CD4-positive, CD25-positive, alpha-beta regulatory T cell (primary cell): ENCODE data around the gene TAAR1. TPM values are rescaled to one million over a fixed set of nuclear protein-coding genes. Genes with fewer than 3 reads are reported as not detected.
"Not testable (repeated sequence)": the region's sequence is repeated elsewhere in the genome, so short reads cannot be mapped to it uniquely, and the experiment has no call there.

Source experiments
- ATAC-seq, 2 donors: fragments of 150-1000 bp; cut with Tn5 transposase; one replicate each; pipeline ENCODE4 v1.10.0; 2021; ENCODE audit warnings: low read depth in 2 of 2, moderate number of reproducible peaks in 2 of 2, moderate library complexity in 1 of 2
- DNase-seq, 3 donors: peaks; one replicate each; pipeline versions ENCODE4 v3.0.0 to v3.0.0-alpha.2; 2012 to 2022; ENCODE audit warnings: mixed read lengths in 1 of 3
- H3K27ac ChIP-seq: one replicate; pipeline ENCODE4 v1.7.0; 2013; ENCODE audit warnings: mild to moderate bottlenecking, low read length; ENCODE audit not compliant: insufficient read depth, poor library complexity, severe bottlenecking
- H3K27me3 ChIP-seq: one replicate; pipeline ENCODE4 v1.7.0; 2013; ENCODE audit warnings: low read length; ENCODE audit not compliant: control insufficient read depth, insufficient read depth
- H3K36me3 ChIP-seq: one replicate; pipeline ENCODE4 v1.7.0; 2013; ENCODE audit warnings: mild to moderate bottlenecking, low read length, moderate library complexity; ENCODE audit not compliant: control insufficient read depth, insufficient read depth
- H3K4me1 ChIP-seq: 2 replicates; pipeline ENCODE4 v1.7.0; 2013; ENCODE audit warnings: mild to moderate bottlenecking, low read length; ENCODE audit not compliant: insufficient read depth, control insufficient read depth, poor library complexity, severe bottlenecking
- H3K4me3 ChIP-seq: one replicate; pipeline ENCODE4 v1.7.0; 2013; ENCODE audit warnings: low read depth, mild to moderate bottlenecking, low read length, moderate library complexity
- H3K9me3 ChIP-seq, 2 experiments: 1 replicate in 1 of 2; 2 replicates in 1 of 2; pipeline ENCODE4 v1.7.0; 2013; ENCODE audit warnings: low read length in 2 of 2, mild to moderate bottlenecking in 1 of 2, moderate library complexity in 1 of 2; ENCODE audit not compliant: control insufficient read depth in 2 of 2
- H3K27ac Mint-ChIP-seq, 3 donors: one replicate each; pipeline ENCODE4 v1.8.0; 2020 to 2022; ENCODE audit warnings: mild to moderate bottlenecking in 3 of 3, mixed read lengths in 3 of 3, moderate library complexity in 2 of 3
- H3K27me3 Mint-ChIP-seq: one replicate; pipeline ENCODE4 v1.8.0; 2022; ENCODE audit warnings: mild to moderate bottlenecking, mixed read lengths
- H3K36me3 Mint-ChIP-seq: one replicate; pipeline ENCODE4 v1.8.0; 2020; ENCODE audit warnings: mixed read lengths
- H3K4me1 Mint-ChIP-seq, 4 donors: one replicate each; pipeline ENCODE4 v1.8.0; 2020 to 2022; ENCODE audit warnings: mixed read lengths in 4 of 4, mild to moderate bottlenecking in 1 of 4
- H3K4me3 Mint-ChIP-seq, 4 donors: one replicate each; pipeline ENCODE4 v1.8.0; 2020 to 2022; ENCODE audit warnings: mild to moderate bottlenecking in 4 of 4, mixed read lengths in 4 of 4, moderate library complexity in 3 of 4
- H3K9me3 Mint-ChIP-seq, 7 donors: one replicate each; pipeline ENCODE4 v1.8.0; 2020 to 2022; ENCODE audit warnings: mixed read lengths in 7 of 7, mild to moderate bottlenecking in 3 of 7, moderate library complexity in 2 of 7
- polyA plus RNA-seq, 4 donors: library from polyadenylated mRNA; unstranded; fragments of 300-500 nt; fragmentation: Illumina TruSeq; gene quantifications; one replicate each; pipeline ENCODE4 v1.2.3, GENCODE V29; 2021
- total RNA-seq: library from RNA; stranded (reverse); gene quantifications from one replicate; pipeline ENCODE4 v1.2.3, GENCODE V29; 2022

Gene TAAR1
- total and polyA plus RNA-seq, 5 donors from 2014 or later, result not detected

GRCh38 chr6:132661906-132662305 is 2.9 kb upstream of the TAAR1 start:
- H3K4me1 ChIP-seq, result no peaks in the 10 kb centered on the region
- DNase-seq (no peak), ATAC-seq (no peak)
- H3K4me3 ChIP-seq, result no peak overlapping the region
- H3K9me3 ChIP-seq, result no peaks in the 10 kb centered on the region
- no peak overlapping the region for H3K27ac Mint-ChIP-seq
- peaks cover 0 to 2% (median 0%) of the 10 kb centered on the region in 7 donors for H3K9me3 Mint-ChIP-seq
- H3K36me3 ChIP-seq, result no peaks in the 10 kb centered on the region
- H3K4me1 Mint-ChIP-seq, result peaks cover 0 to 4% (median under 1%) of the 10 kb centered on the region in 4 donors
- H3K27me3 Mint-ChIP-seq, result peaks cover 8% of the 10 kb centered on the region
- no peak overlapping the region for H3K27ac ChIP-seq
- peaks cover 3% of the 10 kb centered on the region for H3K27me3 ChIP-seq
- no peaks in the 10 kb centered on the region for H3K36me3 Mint-ChIP-seq
- no peak overlapping the region for H3K4me3 Mint-ChIP-seq

- Histone ChIP-seq H3K9me3 (no peaks in the 10 kb centered on the region), H3K27ac (no peak overlapping the region), H3K36me3 (no peaks in the 10 kb centered on the region), H3K4me3 (no peak overlapping the region), H3K27me3 (no peaks in the 10 kb centered on the region), H3K4me1 (no peaks in the 10 kb centered on the region)
- no peak overlapping the region for H3K4me3 Mint-ChIP-seq
- ATAC-seq, result no peak
- H3K27ac Mint-ChIP-seq, result no peak overlapping the region
- no peaks in the 10 kb centered on the region for H3K9me3 Mint-ChIP-seq
- peaks cover 0 to 6% (median 3%) of the 10 kb centered on the region in 4 donors for H3K4me1 Mint-ChIP-seq
- no peaks in the 10 kb centered on the region for H3K36me3 Mint-ChIP-seq
- H3K27me3 Mint-ChIP-seq, result peaks cover 10% of the 10 kb centered on the region
- no peak for DNase-seq
These were observed 7.9 kb downstream of the TAAR1 start for GRCh38 chr6:132651062-132651461.

DNA sequence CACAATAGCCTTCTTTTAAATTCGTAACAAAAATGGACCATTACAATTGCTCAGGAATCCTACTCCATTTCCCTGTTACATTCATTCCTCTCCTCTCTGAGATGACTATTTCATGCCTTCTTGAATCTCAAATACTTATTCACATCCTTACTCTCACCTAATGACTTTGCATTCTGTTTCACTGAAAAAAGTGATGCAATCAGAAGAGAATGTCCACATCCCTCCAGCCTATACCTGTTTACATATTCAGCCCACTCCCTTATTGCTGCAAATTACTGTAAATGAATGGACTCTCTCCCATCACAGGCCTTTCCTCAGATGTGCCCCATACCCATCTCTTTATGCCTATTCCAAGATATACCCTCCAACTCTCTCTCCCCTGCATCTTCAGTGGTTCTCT is 8.6 kb downstream of the TAAR1 start:
- peaks cover 0 to 6% (median 3%) of the 10 kb centered on the region in 4 donors for H3K4me1 Mint-ChIP-seq
- H3K9me3 Mint-ChIP-seq, result no peaks in the 10 kb centered on the region
- ATAC-seq, result no peak

GRCh38 chr6:132648828-132649227 is 10.2 kb downstream of the TAAR1 start:
- H3K36me3 Mint-ChIP-seq, result no peaks in the 10 kb centered on the region
- H3K9me3 ChIP-seq, result no peaks in the 10 kb centered on the region
- no peak for ATAC-seq
- no peak overlapping the region for H3K4me3 Mint-ChIP-seq
- H3K27ac Mint-ChIP-seq, result no peak overlapping the region
- H3K36me3 ChIP-seq, result no peaks in the 10 kb centered on the region
- no peak overlapping the region for H3K27ac ChIP-seq
- H3K4me1 Mint-ChIP-seq, result peaks cover 0 to 6% (median 3%) of the 10 kb centered on the region in 4 donors
- H3K27me3 ChIP-seq, result peaks cover 3% of the 10 kb centered on the region
- H3K27me3 Mint-ChIP-seq, result peaks cover 2% of the 10 kb centered on the region
- H3K9me3 Mint-ChIP-seq, result no peaks in the 10 kb centered on the region
- no peaks in the 10 kb centered on the region for H3K4me1 ChIP-seq
- H3K4me3 ChIP-seq, result no peak overlapping the region
- DNase-seq, result no peak

More for the DNA sequence above, 8.6 kb downstream of the TAAR1 start:
- H3K4me3 ChIP-seq, result no peak overlapping the region
- Mint-ChIP-seq H3K27me3 (peaks cover 7% of the 10 kb centered on the region), H3K36me3 (no peaks in the 10 kb centered on the region), H3K27ac (no peak overlapping the region), H3K4me3 (no peak overlapping the region)
- H3K27ac ChIP-seq, result no peak overlapping the region
- no peaks in the 10 kb centered on the region for H3K4me1 ChIP-seq
- H3K27me3 ChIP-seq, result no peaks in the 10 kb centered on the region
- no peak for DNase-seq
- no peaks in the 10 kb centered on the region for H3K9me3 ChIP-seq
- no peaks in the 10 kb centered on the region for H3K36me3 ChIP-seq

DNA sequence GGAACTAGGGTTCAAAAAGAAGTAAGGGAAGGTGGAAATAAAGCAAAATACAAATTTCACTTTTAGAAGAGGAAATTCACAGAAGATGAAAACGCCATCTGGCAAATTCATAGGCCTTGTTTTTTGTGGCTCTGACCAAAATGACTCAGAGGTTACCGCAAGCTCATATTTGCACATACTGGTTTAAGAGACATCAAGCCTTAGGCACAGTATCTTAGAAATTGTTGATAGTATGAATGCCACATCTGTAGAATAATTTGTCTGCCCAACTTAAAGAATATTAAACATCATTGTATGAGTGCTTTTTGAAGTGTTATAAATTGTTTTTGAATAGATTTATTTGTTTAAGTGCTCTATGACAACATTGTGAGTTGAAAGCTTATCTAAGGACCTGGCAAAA is 10.6 kb downstream of the TAAR1 start:
- H3K9me3 ChIP-seq, result no peaks in the 10 kb centered on the region
- peak in 1 of 3 donors; percentile 59 for DNase-seq
- Mint-ChIP-seq H3K4me3 (no peak overlapping the region), H3K27me3 (no peaks in the 10 kb centered on the region), H3K4me1 (peaks cover 0 to 6% (median 3%) of the 10 kb centered on the region in 4 donors), H3K9me3 (no peaks in the 10 kb centered on the region), H3K36me3 (no peaks in the 10 kb centered on the region), H3K27ac (no peak overlapping the region)
- peak; percentile 45 to 60 for ATAC-seq
- H3K27me3 ChIP-seq, result peaks cover 3% of the 10 kb centered on the region
- no peaks in the 10 kb centered on the region for H3K4me1 ChIP-seq
- H3K36me3 ChIP-seq, result no peaks in the 10 kb centered on the region
- H3K27ac ChIP-seq, result no peak overlapping the region
- H3K4me3 ChIP-seq, result no peak overlapping the region

DNA sequence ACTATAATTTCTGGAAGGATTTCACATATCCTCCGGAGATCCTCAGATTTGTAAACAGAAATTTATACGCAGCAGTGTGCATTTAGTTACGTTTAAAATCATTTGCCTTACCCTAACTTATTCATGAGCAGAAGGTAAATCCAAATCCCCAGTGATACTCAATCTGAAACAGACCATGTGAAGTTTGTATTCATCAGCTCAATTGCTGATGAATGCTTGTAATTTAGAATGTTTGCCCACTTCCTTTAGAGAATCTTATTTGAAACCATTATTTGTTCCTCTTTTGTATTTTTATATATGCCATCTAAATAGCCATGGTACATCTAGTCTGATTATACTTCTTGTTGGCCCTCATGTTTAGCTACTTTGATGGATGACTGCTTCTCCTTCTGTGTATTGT is 15.4 kb downstream of the TAAR1 start:
- Histone ChIP-seq H3K9me3 (no peaks in the 10 kb centered on the region), H3K4me1 (no peaks in the 10 kb centered on the region)
- no peak overlapping the region for H3K4me3 Mint-ChIP-seq

DNA sequence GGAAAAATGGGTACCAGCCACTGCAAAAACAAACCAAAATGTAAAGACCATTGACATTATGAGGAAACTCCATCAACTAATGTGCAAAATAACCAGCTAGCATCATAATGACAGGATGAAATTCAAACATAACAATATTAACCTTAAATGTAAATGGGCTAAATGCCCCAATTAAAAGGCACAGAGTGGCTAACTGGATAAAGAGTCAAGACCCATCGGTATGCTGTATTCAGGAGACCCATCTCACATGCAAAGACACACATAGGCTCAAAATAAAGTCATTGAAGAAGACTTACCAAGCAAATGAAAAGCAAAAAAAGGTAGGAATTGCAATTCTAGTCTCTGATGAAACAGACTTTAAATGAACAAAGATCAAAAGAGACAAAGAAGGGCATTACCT is 21.8 kb downstream of the TAAR1 start:
- H3K4me1 Mint-ChIP-seq, H3K27me3 ChIP-seq, H3K4me3 Mint-ChIP-seq, H3K9me3 Mint-ChIP-seq, H3K27ac Mint-ChIP-seq, H3K36me3 Mint-ChIP-seq, H3K4me1 ChIP-seq, H3K4me3 ChIP-seq, H3K27ac ChIP-seq, ATAC-seq, H3K36me3 ChIP-seq, DNase-seq, H3K9me3 ChIP-seq: not testable (repeated sequence)
- peaks cover 40% of the 10 kb centered on the region for H3K27me3 Mint-ChIP-seq

More for the DNA sequence above, 15.4 kb downstream of the TAAR1 start:
- Mint-ChIP-seq H3K27me3 (peaks cover 9% of the 10 kb centered on the region), H3K4me1 (peaks cover 0 to 10% (median 2%) of the 10 kb centered on the region in 4 donors), H3K27ac (no peak overlapping the region), H3K36me3 (no peaks in the 10 kb centered on the region), H3K9me3 (peaks cover 0 to 3% (median 0%) of the 10 kb centered on the region in 7 donors)
- ATAC-seq (no peak), DNase-seq (no peak)
- Histone ChIP-seq H3K4me3 (no peak overlapping the region), H3K36me3 (no peaks in the 10 kb centered on the region), H3K27me3 (peaks cover 3% of the 10 kb centered on the region), H3K27ac (no peak overlapping the region)

- not testable (repeated sequence) for DNase-seq, H3K9me3 Mint-ChIP-seq, H3K4me3 ChIP-seq, H3K4me3 Mint-ChIP-seq, H3K36me3 ChIP-seq, H3K27ac Mint-ChIP-seq, H3K36me3 Mint-ChIP-seq, H3K27me3 ChIP-seq, ATAC-seq, H3K4me1 Mint-ChIP-seq, H3K9me3 ChIP-seq, H3K4me1 ChIP-seq, H3K27ac ChIP-seq
- H3K27me3 Mint-ChIP-seq, result peaks cover 44% of the 10 kb centered on the region
These were observed 23.1 kb downstream of the TAAR1 start for GRCh38 chr6:132635906-132636305.
